ENCODE measurements around the gene GNL3L.
"Not testable (repeated sequence)": the region's sequence is repeated elsewhere in the genome, so short reads cannot be mapped to it uniquely, and the experiment has no call there.

The GNL3L gene, protein sequence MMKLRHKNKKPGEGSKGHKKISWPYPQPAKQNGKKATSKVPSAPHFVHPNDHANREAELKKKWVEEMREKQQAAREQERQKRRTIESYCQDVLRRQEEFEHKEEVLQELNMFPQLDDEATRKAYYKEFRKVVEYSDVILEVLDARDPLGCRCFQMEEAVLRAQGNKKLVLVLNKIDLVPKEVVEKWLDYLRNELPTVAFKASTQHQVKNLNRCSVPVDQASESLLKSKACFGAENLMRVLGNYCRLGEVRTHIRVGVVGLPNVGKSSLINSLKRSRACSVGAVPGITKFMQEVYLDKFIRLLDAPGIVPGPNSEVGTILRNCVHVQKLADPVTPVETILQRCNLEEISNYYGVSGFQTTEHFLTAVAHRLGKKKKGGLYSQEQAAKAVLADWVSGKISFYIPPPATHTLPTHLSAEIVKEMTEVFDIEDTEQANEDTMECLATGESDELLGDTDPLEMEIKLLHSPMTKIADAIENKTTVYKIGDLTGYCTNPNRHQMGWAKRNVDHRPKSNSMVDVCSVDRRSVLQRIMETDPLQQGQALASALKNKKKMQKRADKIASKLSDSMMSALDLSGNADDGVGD

DNA sequence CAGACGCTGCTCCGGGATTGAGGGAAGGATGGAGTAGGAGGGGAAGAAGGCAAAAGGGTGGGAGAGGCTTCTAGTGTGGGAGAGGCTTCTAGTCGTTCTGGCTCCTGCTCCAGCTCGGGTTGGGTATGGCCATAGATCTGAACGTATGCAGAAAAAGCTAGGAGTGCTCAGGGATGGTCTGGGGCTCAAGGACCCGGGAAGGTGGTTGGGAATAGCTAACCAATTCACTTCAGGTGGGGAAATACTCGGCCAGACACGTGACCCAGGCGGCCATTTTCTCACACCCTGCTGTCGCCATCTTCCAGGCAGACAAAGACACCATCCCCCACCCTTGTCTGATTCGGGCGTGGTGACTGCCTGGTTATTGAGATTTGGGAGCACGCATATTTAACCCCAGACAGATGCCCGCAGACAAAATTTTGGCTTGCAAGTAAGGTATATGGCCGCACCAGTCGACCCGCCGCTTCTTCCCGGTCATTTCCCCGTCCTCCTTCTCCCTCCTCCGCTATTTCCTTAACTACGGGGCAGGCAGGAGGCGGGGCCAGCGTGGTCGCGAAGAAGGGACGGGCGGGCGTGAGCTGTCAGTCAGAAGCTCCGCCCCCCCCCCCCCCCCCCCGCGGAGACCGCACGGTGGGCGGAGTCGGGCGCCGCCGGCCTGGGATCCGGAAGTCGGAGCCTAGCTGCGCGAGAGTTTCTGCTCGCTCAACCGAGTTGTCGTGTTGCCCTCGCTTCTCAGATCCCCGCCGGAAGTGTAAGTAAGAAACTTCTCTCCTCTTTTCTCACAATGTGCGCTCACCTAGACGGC lies at the start of gene GNL3L:
Gene GNL3L (plus strand): TSS at position 668 of the 805 bp plus-strand sequence. CDS start 2,348 bp downstream, outside the sequence.
- in situ Hi-C loops (cut with MboI; ENCODE audit: low sequenced_read_pairs): no loop called here

- in situ Hi-C loops (cut with MboI; ENCODE audit: low sequenced_read_pairs): no loop called here
Observed at GRCh38 chrX:54482839-54483593, 47.0 kb upstream of the GNL3L start.

- in situ Hi-C loops (cut with MboI; ENCODE audit: low sequenced_read_pairs): no loop called here
Observed at GRCh38 chrX:54483946-54484345, 46.1 kb upstream of the GNL3L start.

- in situ Hi-C loops (cut with MboI; ENCODE audit: low sequenced_read_pairs): no loop called here
Observed at GRCh38 chrX:54484666-54485065, 45.4 kb upstream of the GNL3L start.

- in situ Hi-C loops (cut with MboI; ENCODE audit: low sequenced_read_pairs): not testable (repeated sequence)
Observed at GRCh38 chrX:54489819-54490218, 40.2 kb upstream of the GNL3L start.

- in situ Hi-C loops (cut with MboI; ENCODE audit: low sequenced_read_pairs): no loop called here
Observed at GRCh38 chrX:54492340-54492739, 37.7 kb upstream of the GNL3L start.

DNA sequence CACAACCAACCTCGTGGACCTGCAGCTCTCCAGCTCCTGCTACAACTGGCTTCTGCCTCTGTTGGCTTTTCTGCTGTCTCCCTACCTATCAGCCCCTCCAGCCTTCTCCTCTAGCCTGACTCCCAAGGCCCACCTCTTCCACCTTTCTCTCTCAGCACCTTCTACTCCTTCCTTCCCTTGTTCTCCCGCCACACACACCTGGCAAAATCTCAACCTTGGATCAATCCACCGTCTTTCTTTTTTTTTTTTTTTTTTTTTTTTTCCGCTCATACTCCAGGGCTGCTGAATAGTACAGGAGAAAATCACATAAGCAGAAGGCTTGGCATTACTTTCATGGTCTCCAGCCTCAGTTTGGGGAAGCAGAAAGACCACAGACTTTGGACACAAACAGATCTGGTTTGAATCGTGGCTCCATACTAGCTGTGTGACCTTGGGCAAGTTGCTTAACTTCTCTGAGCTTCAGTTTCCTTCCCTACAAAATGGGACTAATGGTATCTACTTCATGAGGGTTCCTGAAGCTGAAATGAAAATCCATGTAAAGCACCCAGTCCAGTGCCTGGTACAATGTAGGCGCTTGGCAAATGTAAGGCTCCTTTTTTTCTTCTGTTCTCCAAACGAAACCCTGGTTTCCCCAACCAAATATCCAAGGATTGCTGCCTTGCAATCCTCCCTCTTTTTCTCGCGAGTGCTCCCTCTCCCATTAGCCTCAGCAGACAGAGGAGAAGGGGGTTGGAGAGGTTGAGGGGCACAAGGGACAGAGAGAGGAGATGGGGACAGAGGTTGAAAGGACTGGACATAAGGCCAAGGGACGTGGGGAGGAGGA lies 35.6 kb upstream of the GNL3L start:
- in situ Hi-C loops (cut with MboI; ENCODE audit: low sequenced_read_pairs): no loop called here

DNA sequence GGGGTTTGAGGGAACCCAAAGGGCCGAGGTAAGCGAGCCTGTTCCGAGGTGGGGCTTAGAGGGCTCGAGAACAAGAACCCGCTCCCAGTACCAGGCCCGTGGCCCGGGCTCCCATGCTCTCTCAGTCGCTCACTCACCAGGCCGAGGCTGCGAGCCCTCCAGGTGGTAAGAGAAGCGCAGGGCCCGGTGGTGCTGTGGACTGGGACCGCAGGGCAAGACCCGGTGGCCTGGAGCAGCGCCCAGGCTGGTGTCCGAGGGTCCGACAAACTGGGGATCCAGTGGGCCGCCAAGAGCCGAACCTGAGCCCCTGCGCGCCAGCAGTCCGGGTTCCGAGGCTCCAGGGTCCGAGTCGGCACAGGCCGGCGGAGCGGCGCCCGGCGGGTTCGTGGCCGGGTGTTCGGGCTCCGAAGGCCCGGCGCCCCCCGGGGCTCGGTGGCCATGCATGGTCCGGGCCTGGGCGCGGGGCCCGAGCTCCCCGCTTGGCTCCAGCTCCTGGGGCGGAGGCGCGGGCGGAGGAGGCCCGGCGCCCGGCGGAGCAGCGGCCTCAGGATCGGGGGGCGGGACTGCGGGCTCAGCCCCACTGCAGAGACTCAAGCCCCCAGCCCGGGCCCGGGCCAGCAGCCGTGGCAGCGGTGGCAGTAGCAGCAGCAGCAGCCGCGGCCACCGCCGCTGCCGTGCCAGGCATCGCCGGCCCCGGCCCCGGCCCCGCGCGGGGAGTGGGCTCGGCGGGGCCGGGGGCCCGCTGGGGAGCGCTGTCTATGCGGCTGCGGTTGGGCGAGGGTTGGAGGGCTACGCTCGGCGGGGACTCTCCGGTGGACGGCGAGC lies 34.8 kb upstream of the GNL3L start:
- in situ Hi-C loops (cut with MboI; ENCODE audit: low sequenced_read_pairs): no loop called here

DNA sequence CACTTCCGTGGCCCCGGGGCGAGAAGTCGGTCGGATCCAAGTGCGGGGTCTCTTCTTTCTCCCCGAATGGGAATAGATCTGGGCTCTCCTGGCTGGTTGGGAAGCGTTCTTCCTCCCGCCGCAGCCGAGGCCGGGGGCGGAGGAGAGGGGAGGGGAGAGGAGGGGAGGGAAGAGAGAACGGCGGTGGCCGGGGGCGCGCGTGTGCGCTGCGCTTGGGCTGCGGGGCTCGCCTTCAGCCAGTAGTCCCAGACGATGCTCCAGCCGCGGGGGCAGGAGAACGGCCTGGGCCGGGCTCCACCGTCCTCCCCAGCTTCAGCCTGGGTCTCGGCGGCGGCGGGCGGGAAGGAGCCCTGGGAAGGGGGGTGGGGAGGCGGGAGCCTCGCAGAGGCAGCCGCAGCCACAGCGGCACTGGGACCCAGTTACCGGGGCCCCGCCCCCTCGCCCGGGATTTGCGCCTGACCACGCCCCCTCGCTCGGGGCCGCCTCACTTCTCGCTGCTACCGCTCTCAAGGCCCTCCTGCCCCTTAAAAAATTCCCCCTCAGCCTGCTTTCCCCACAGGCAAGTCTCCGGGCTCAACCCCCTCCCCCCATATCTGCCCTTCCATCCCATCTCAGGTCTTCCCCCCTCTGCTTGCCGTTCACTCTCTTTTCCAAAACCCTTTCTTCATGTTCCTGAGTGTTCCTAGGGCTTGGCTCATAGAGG lies 34.1 kb upstream of the GNL3L start, which contains the start of gene FGD1:
Gene FGD1 (minus strand): TSS at position 421 of the 703 bp plus-strand sequence. CDS start 802 bp downstream, outside the sequence.
- in situ Hi-C loops (cut with MboI; ENCODE audit: low sequenced_read_pairs): no loop called here

GRCh38 chrX:54496517-54496852 lies 33.5 kb upstream of the GNL3L start:
- in situ Hi-C loops (cut with MboI; ENCODE audit: low sequenced_read_pairs): no loop called here

DNA sequence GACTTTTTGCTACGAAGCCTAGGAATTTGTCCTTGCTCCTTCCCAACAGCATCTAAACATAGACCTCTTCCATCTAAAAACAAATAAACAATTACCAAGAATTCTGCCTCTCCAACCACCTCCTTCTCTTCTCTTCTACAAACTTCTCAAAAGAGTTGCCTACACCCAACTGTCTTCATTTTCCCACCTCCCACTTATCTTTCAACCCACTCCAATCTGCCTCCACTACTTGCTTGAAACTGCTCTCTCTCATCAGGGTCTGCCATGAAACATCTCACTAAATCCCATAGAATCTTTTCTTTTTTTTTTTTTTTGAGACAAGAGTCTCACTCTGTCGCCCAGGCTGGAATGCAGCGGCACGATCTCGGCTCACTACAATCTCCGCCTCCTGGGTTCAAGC lies 33.1 kb upstream of the GNL3L start:
- in situ Hi-C loops (cut with MboI; ENCODE audit: low sequenced_read_pairs): no loop called here

- in situ Hi-C loops (cut with MboI; ENCODE audit: low sequenced_read_pairs): no loop called here
Observed at GRCh38 chrX:54509400-54509799, 20.6 kb upstream of the GNL3L start.

GRCh38 chrX:54529151-54529550 lies 868 bp upstream of the GNL3L start:
- in situ Hi-C loops (cut with MboI; ENCODE audit: low sequenced_read_pairs): no loop called here

DNA sequence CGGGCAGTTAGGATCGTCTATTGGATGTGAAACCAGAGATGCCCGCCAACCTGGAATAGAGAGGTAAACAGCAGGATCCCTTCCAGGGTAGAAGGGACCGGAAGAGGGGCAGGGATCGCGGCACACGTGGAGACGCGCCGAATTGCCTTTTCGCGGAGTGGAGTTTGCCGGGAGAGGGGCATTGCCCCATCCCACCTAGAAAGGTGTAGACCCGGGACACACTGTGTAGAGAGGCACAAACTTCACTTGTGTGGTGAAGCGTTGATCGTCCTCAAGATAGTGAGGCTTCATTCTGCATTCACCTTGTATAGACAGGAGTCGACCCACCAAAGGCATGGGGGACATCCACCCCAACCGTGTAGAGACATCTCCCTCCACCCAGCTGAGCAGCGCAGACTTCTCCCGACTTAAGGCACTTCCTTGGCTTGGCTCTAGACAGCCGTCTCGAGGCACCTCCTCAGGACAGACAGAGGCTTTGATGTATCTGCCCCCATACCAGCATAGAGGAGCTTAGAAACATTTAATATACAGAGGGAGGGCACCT lies 410 bp downstream of the GNL3L start:
- in situ Hi-C loops (cut with MboI; ENCODE audit: low sequenced_read_pairs): no loop called here

DNA sequence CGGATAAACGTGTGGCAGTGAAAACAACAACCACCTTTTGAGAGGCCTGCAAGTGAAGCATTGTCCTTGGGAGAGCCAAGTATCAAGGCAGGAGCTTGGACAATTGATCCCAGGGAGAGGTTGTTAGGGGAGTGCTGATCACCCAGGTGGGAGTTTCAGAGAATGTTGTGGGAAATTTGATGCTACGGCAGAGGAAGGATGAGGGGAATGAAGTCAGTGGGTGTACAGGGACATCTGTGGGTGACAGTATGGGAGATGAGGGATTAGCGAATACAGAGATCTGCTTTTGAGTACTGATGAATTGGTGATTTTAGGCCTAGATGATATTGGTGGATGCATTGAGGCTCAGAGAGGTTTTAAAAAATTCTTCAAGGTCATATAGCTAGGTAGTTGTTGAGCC lies 4.3 kb downstream of the GNL3L start:
- in situ Hi-C loops (cut with MboI; ENCODE audit: low sequenced_read_pairs): no loop called here

DNA sequence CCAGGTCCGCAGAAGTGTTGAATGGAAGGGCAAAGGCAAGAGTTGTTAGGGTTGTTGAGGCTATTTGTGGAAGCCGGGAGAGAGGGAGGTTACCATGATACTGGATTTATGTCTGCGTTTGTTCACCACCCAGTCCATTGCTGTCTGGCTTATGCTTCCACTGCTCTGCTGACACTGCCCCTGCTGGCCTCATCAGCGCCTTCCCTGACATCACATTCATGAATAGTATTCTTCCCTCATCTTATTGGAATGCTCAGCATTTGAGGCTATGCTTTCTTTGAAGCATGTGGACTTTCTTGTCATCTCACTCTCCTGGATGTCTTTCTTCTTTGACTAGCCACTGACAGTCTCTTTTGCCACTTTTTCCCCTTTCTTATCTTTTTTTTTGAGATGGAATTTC lies 10.3 kb downstream of the GNL3L start:
- in situ Hi-C loops (cut with MboI; ENCODE audit: low sequenced_read_pairs): no loop called here

- in situ Hi-C loops (cut with MboI; ENCODE audit: low sequenced_read_pairs): not testable (repeated sequence)
Observed at GRCh38 chrX:54542239-54542638, 12.2 kb downstream of the GNL3L start.

- in situ Hi-C loops (cut with MboI; ENCODE audit: low sequenced_read_pairs): no loop called here
Observed at GRCh38 chrX:54550821-54551220, 20.8 kb downstream of the GNL3L start.
